ENCODE results near the gene RHOT2. TPM values are rescaled to one million over a fixed set of nuclear protein-coding genes. Genes with fewer than 3 reads are reported as not detected.

RHOT2 gene
- total RNA-seq, 6 experiments from 2014 or later, result 73.9 to 93.4 (median 84.8) TPM

- H3K27me3 Mint-ChIP-seq (ENCODE audit: insufficient read depth), result peaks cover 1% of the 10 kb centered on the region
- H3K4me1 Mint-ChIP-seq (ENCODE audit: low read depth), result peaks cover 29% of the 10 kb centered on the region
- H3K27ac Mint-ChIP-seq, result peak overlapping the region; percentile 99
- H3K4me3 Mint-ChIP-seq, result no peak overlapping the region
- H3K36me3 Mint-ChIP-seq (ENCODE audit: low read depth), result peaks cover 6% of the 10 kb centered on the region; the same call in 1 of the 2 replicates
- no peak for TF ChIP-seq CTCF (IDR thresholded peaks at IDR 0.05)
- DNase-seq, result no peak
- no peaks in the 10 kb centered on the region for H3K9me3 Mint-ChIP-seq
These were observed 40.3 kb upstream of the RHOT2 start for GRCh38 chr16:627454-628239.

GRCh38 chr16:628321-629061, 39.4 kb upstream of the RHOT2 start:
- H3K27me3 Mint-ChIP-seq (ENCODE audit: insufficient read depth), result no peaks in the 10 kb centered on the region; the same call in none of the 2 replicates
- no peak for TF ChIP-seq CTCF (IDR thresholded peaks at IDR 0.05)

GRCh38 chr16:629185-629832, 38.6 kb upstream of the RHOT2 start:
- H3K4me3 Mint-ChIP-seq, result no peak overlapping the region; the same call in 1 of the 2 replicates
- H3K27ac Mint-ChIP-seq, result no peak overlapping the region
- H3K4me1 Mint-ChIP-seq (ENCODE audit: low read depth), result peaks cover 16% of the 10 kb centered on the region
- H3K36me3 Mint-ChIP-seq (ENCODE audit: low read depth), result peaks cover 6% of the 10 kb centered on the region; the same call in 1 of the 2 replicates
- no peak for DNase-seq
- no peak for TF ChIP-seq CTCF (IDR thresholded peaks at IDR 0.05)
- H3K9me3 Mint-ChIP-seq, result no peaks in the 10 kb centered on the region
- H3K27me3 Mint-ChIP-seq (ENCODE audit: insufficient read depth), result no peaks in the 10 kb centered on the region; the same call in 1 of the 2 replicates

More at GRCh38 chr16:628321-629061, 39.4 kb upstream of the RHOT2 start:
- Mint-ChIP-seq H3K36me3 (ENCODE audit: low read depth) (peaks cover 6% of the 10 kb centered on the region; the same call in 1 of the 2 replicates), H3K4me3 (no peak overlapping the region), H3K4me1 (ENCODE audit: low read depth) (peaks cover 23% of the 10 kb centered on the region), H3K27ac (no peak overlapping the region), H3K9me3 (no peaks in the 10 kb centered on the region)
- no peak for DNase-seq

GRCh38 chr16:629833-630248, 38.1 kb upstream of the RHOT2 start:
- DNase-seq, result no peak
- no peak for TF ChIP-seq CTCF (IDR thresholded peaks at IDR 0.05)
- H3K36me3 Mint-ChIP-seq (ENCODE audit: low read depth), result peaks cover 6% of the 10 kb centered on the region; the same call in 1 of the 2 replicates
- no peaks in the 10 kb centered on the region; the same call in 1 of the 2 replicates for H3K27me3 Mint-ChIP-seq (ENCODE audit: insufficient read depth)
- no peaks in the 10 kb centered on the region for H3K9me3 Mint-ChIP-seq
- no peak overlapping the region for H3K4me3 Mint-ChIP-seq
- no peak overlapping the region for H3K27ac Mint-ChIP-seq
- H3K4me1 Mint-ChIP-seq (ENCODE audit: low read depth), result peaks cover 12% of the 10 kb centered on the region

- Mint-ChIP-seq H3K9me3 (no peaks in the 10 kb centered on the region), H3K36me3 (ENCODE audit: low read depth) (peaks cover 6% of the 10 kb centered on the region; the same call in 1 of the 2 replicates), H3K4me1 (ENCODE audit: low read depth) (peaks cover 12% of the 10 kb centered on the region), H3K4me3 (no peak overlapping the region), H3K27ac (no peak overlapping the region), H3K27me3 (ENCODE audit: insufficient read depth) (no peaks in the 10 kb centered on the region; the same call in 1 of the 2 replicates)
- no peak for TF ChIP-seq CTCF (IDR thresholded peaks at IDR 0.05)
- DNase-seq, result no peak
These were observed 37.6 kb upstream of the RHOT2 start for GRCh38 chr16:630249-630814.

Measured in HFFc6 (cell line).